ENCODE data around the gene COX4I2. TPM values are rescaled to one million over a fixed set of nuclear protein-coding genes. Genes with fewer than 3 reads are reported as not detected.

The COX4I2 gene
- not detected in 2 replicates for total RNA-seq

DNA sequence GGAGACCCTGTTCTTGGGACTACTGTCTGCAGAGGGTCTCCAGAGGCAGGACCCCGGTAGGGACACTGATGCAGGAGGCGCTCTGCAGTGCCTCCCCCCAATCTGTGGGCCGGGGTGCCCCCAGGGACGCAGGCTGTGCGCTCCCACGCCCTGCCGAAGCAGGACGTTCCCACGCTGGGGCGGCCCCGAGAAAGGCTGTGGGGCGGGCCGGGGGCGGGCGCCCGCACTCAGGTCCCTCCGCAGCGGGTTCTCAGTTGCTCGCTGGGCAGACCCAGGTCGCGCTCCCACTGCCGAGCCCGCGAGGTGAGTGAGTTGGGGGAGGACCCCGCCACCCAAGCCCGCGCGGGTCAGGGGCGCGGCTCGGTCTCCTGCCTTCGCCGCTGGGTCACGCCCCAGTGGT is at the start of gene COX4I2:
COX4I2 (plus strand) TSS at position 253 of the 400 bp plus-strand sequence. CDS start 1,106 bp downstream, outside the sequence.

DNA sequence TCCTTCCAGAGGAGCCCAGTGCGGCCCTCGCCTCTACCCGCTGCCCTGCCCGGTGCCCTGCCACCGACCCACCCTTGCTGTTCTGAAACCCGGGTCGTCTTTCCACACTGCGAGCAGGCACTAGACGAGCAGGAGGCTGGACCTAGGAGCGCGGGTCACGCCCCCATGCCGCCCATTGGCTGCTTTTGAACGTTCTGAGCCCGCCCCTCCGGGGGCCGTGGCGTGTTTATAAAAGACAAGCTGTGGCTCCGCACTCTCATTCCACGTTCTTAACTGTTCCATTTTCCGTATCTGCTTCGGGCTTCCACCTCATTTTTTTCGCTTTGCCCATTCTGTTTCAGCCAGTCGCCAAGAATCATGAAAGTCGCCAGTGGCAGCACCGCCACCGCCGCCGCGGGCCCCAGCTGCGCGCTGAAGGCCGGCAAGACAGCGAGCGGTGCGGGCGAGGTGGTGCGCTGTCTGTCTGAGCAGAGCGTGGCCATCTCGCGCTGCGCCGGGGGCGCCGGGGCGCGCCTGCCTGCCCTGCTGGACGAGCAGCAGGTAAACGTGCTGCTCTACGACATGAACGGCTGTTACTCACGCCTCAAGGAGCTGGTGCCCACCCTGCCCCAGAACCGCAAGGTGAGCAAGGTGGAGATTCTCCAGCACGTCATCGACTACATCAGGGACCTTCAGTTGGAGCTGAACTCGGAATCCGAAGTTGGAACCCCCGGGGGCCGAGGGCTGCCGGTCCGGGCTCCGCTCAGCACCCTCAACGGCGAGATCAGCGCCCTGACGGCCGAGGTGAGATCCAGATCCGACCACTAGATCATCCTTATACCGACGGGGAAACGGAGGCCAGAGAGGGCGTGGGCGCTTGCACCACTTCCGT is 32.4 kb upstream of the COX4I2 start, which contains the start of gene ID1:
ID1 (plus strand) TSS at position 259 of the 871 bp plus-strand sequence; CDS start at position 358, 99 bp downstream.

Other genes starting within 250 kb of the COX4I2 start
- gene DEFB119, start 247.3 kb upstream of the COX4I2 start, total RNA-seq: not detected in 2 replicates
- gene DEFB121, start 231.7 kb upstream of the COX4I2 start, total RNA-seq: not detected in 2 replicates
- gene DEFB123, start 197.3 kb upstream of the COX4I2 start, total RNA-seq: not detected in 2 replicates
- gene DEFB124, start 162.8 kb upstream of the COX4I2 start, total RNA-seq: not detected in 2 replicates
- gene REM1, start 162.6 kb upstream of the COX4I2 start, total RNA-seq: not detected in 2 replicates
- gene HM13, start 123.5 kb upstream of the COX4I2 start, total RNA-seq: 60.9 and 70.1 TPM in 2 replicates
- 36.1 and 76.0 TPM in 2 replicates for gene ID1, start 32.6 kb upstream of the COX4I2 start, total RNA-seq
- gene BCL2L1, start 85.0 kb downstream of the COX4I2 start, total RNA-seq: 56.2 and 58.6 TPM in 2 replicates
- 28.6 and 104 TPM in 2 replicates for gene TPX2, start 101.4 kb downstream of the COX4I2 start, total RNA-seq
- gene MYLK2, start 181.4 kb downstream of the COX4I2 start, total RNA-seq: 0.12 and 0.44 TPM in 2 replicates
- 0.12 TPM in 1 of 2 replicates, not detected in the other for gene FOXS1, start 207.7 kb downstream of the COX4I2 start, total RNA-seq
- gene DUSP15, start 232.6 kb downstream of the COX4I2 start, total RNA-seq: not detected in 2 replicates
- under 0.01 TPM in 1 of 2 replicates, not detected in the other for gene TTLL9, start 232.7 kb downstream of the COX4I2 start, total RNA-seq